GM12878 (cell line): Measurements from ENCODE around the gene GPBP1. TPM values are rescaled to one million over a fixed set of nuclear protein-coding genes. Genes with fewer than 3 reads are reported as not detected.

Experiments used
- ATAC-seq: fragments of 200-7000 bp; cut with Tn5 transposase; 3 replicates; pipeline ENCODE4 v1.9.1; 2020; ENCODE audit warnings: mild to moderate bottlenecking, moderate library complexity
- BruUV-seq: library from RNA; stranded (reverse); fragments of 400-500 nt; replicated peaks from 2 replicates; lab custom pipeline; 2021; lab: Mats Ljungman, UMichigan
- CTCF ChIA-PET: fragments of 300-600 bp; sonication (Branson Sonifier 250); formaldehyde crosslinking; extraction: SDS; loops from one replicate; lab custom pipeline; 2021; ENCODE audit warnings: inconsistent platforms; lab: Yijun Ruan, JAX
- POLR2A ChIA-PET: fragments of 350-600 bp; formaldehyde crosslinking; extraction: SDS; loops from one replicate; lab custom pipeline; 2021; ENCODE audit warnings: inconsistent platforms; lab: Charles Lee
- RAD21 ChIA-PET: fragments of 300-600 bp; sonication (Branson Sonifier 250); formaldehyde crosslinking; loops from one replicate; lab custom pipeline; 2023; ENCODE audit warnings: antibody characterized with exemption; ENCODE audit not compliant: unreplicated experiment; lab: Charles Lee
- SMC1A ChIA-PET: fragments of 300-600 bp; sonication (Branson Sonifier 250); formaldehyde crosslinking; loops from one replicate; lab custom pipeline; 2023; ENCODE audit not compliant: unreplicated experiment, uncharacterized antibody; lab: Charles Lee
- DNase-seq: peaks from one replicate; pipeline ENCODE4 v3.0.0-alpha.2; 2011; ENCODE audit warnings: low read depth, low spot score
- FAIRE-seq: peaks from 3 replicates; lab custom pipeline; 2011; peaks lifted over from hg19 to GRCh38; lab: Jason Lieb, UNC
- H2AFZ ChIP-seq: 2 replicates; pipeline ENCODE4 v1.6.0; 2011; ENCODE audit warnings: low read depth, low read length, control low read depth; ENCODE audit not compliant: control insufficient read depth
- H3K27ac ChIP-seq: 2 replicates; pipeline ENCODE4 v1.5.1; 2011; ENCODE audit warnings: control low read depth; ENCODE audit not compliant: control insufficient read depth, insufficient read depth
- H3K27me3 ChIP-seq, 2 experiments: replicated peaks in 1 of 2; 2 replicates each; pipeline versions ENCODE4 v1.6.0 to v1.6.1; 2011; ENCODE audit warnings: low read length in 1 of 2; ENCODE audit not compliant: control insufficient read depth in 2 of 2, insufficient read depth in 2 of 2
- H3K36me3 ChIP-seq, 2 experiments: 2 replicates each; pipeline ENCODE4 v1.5.1; 2011; ENCODE audit warnings: low read length in 1 of 2; ENCODE audit not compliant: control insufficient read depth in 2 of 2, insufficient read depth in 2 of 2
- H3K4me1 ChIP-seq: 2 replicates; pipeline ENCODE4 v1.6.1; 2011; ENCODE audit warnings: mild to moderate bottlenecking, low read length, moderate library complexity, mixed read lengths; ENCODE audit not compliant: control insufficient read depth, insufficient read depth
- H3K4me2 ChIP-seq: 2 replicates; pipeline ENCODE4 v1.6.0; 2011; ENCODE audit warnings: control low read depth; ENCODE audit not compliant: control insufficient read depth, insufficient read depth
- H3K4me3 ChIP-seq: fragments of 200-600 bp; sonication (generic); 2 replicates; pipeline ENCODE4 v1.5.1; 2016
- H3K79me2 ChIP-seq: 2 replicates; pipeline ENCODE4 v1.6.0; 2011; ENCODE audit warnings: low read length; ENCODE audit not compliant: control insufficient read depth, insufficient read depth
- H3K9ac ChIP-seq: 2 replicates; pipeline ENCODE4 v1.8.0; 2011; ENCODE audit warnings: low read length, control low read depth, mixed read lengths; ENCODE audit not compliant: control insufficient read depth, insufficient read depth
- H3K9me3 ChIP-seq: replicated peaks from 3 replicates; pipeline ENCODE4 v1.5.1; 2011; ENCODE audit warnings: mild to moderate bottlenecking, low read length; ENCODE audit not compliant: control insufficient read depth, insufficient read depth
- H4K20me1 ChIP-seq: 2 replicates; pipeline ENCODE4 v1.6.0; 2011; ENCODE audit not compliant: control insufficient read depth, insufficient read depth
- ATF7 ChIP-seq: fragments of 450-650 bp; IDR thresholded peaks from 2 replicates; pipeline ENCODE4 v1.6.1; 2016; ENCODE audit warnings: low read depth, mild to moderate bottlenecking
- BCL11A ChIP-seq: IDR thresholded peaks from 2 replicates; pipeline ENCODE4 v1.6.1; 2011; ENCODE audit warnings: low read depth, low read length
- CBFB ChIP-seq: IDR thresholded peaks from 2 replicates; pipeline ENCODE4 v1.6.1; 2016; ENCODE audit warnings: antibody characterized with exemption, low read depth
- CREB1 ChIP-seq: IDR thresholded peaks from 2 replicates; pipeline ENCODE4 v1.6.1; 2012; ENCODE audit warnings: low read depth, mild to moderate bottlenecking, inconsistent platforms
- ELK1 ChIP-seq: IDR thresholded peaks from 2 replicates; pipeline ENCODE4 v1.6.1; 2012; ENCODE audit warnings: low read depth, low read length, improper control_type of control experiment
- GATAD2B ChIP-seq: fragments of 450-650 bp; conservative IDR thresholded peaks from 2 replicates; pipeline ENCODE4 v1.6.1; 2017; ENCODE audit warnings: low read depth, mild to moderate bottlenecking, moderate library complexity
- IKZF2 ChIP-seq, 2 experiments: fragments of 450-650 bp; IDR thresholded peaks; 2 replicates each; pipeline ENCODE4 v1.6.1; 2017; ENCODE audit warnings: mild to moderate bottlenecking in 2 of 2, moderate library complexity in 2 of 2
- LARP7 ChIP-seq: fragments of 450-650 bp; IDR thresholded peaks from 2 replicates; pipeline ENCODE4 v1.6.1; 2017; ENCODE audit warnings: mild to moderate bottlenecking
- MTA3 ChIP-seq: IDR thresholded peaks from 2 replicates; pipeline ENCODE4 v1.6.1; 2012; ENCODE audit warnings: low read length, inconsistent platforms, borderline replicate concordance
- MXI1 ChIP-seq: fragments of 150-350 bp; IDR thresholded peaks from 2 replicates; pipeline ENCODE4 v1.6.1; 2011; ENCODE audit warnings: low read depth, mild to moderate bottlenecking, inconsistent platforms, low read length, improper control_type of control experiment
- NRF1 ChIP-seq: conservative IDR thresholded peaks from 2 replicates; pipeline ENCODE4 v1.6.1; 2011; ENCODE audit warnings: mild to moderate bottlenecking, low read depth, low read length, improper control_type of control experiment
- POLR2A ChIP-seq: IDR thresholded peaks from 2 replicates; pipeline ENCODE4 v1.6.1; 2011; ENCODE audit warnings: low read depth, mild to moderate bottlenecking, low read length
- RUNX3 ChIP-seq: IDR thresholded peaks from 2 replicates; pipeline ENCODE4 v1.6.1; 2012; ENCODE audit warnings: low read length, inconsistent platforms
- STAT1 ChIP-seq: fragments of 450-650 bp; conservative IDR thresholded peaks from 2 replicates; pipeline ENCODE4 v1.6.1; 2014; ENCODE audit warnings: antibody characterized with exemption, mild to moderate bottlenecking
- WGBS: methylation state at CpG from one replicate; pipeline ENCODE4 v1.1.6; 2016; ENCODE audit warnings: low lambda C conversion rate; ENCODE audit not compliant: insufficient replicate concordance, insufficient coverage; ENCODE audit errors: missing lambda C conversion rate; 5-methylcytosine and 5-hydroxymethylcytosine counted together
- in situ Hi-C: fragments of 300-500 bp; cut with MboI; formaldehyde crosslinking; loops from 9 replicates; pipeline ENCODE4 v1.14.3; 2018; ENCODE audit warnings: mixed read lengths
- intact Hi-C: fragments of 100-400 bp; cut with micrococcal nuclease; formaldehyde crosslinking; loops from one replicate; pipeline ENCODE4 v1.14.2; 2022; ENCODE audit not compliant: unreplicated experiment
- polyA plus RNA-seq, 11 experiments: library from polyadenylated mRNA; depleted of rRNA in 4 of 11; unstranded in 6 of 11; stranded (reverse) in 5 of 11; fragments of >200 nt; fragmentation: Nextera tagmentation in 4 of 11; fragmentation: Illumina TruSeq in 1 of 11; extraction: Ambion mirVana in 4 of 11; extraction: Trizol in 1 of 11; gene quantifications; 1 replicate in 1 of 11; 2 replicates in 10 of 11; pipeline versions ENCODE4 v1.2.1 to v1.2.3, GENCODE V29; 2011 to 2016; ENCODE audit warnings: inconsistent platforms in 2 of 11, missing spikeins in 2 of 11, low read depth in 1 of 11
- total RNA-seq, 4 experiments: library from RNA; depleted of rRNA in 3 of 4; stranded (reverse); fragments of >200 nt in 3 of 4; fragmentation: Illumina TruSeq in 1 of 4; extraction: Trizol in 1 of 4; gene quantifications; 2 replicates each; pipeline versions ENCODE4 v1.2.1 to v1.2.3, GENCODE V29; 2013 to 2021
- TF ChIP-seq, protein P1 (sequence below): fragments of 450-650 bp; IDR thresholded peaks from 2 replicates; pipeline ENCODE4 v1.6.1; 2014; ENCODE audit warnings: mild to moderate bottlenecking
- TF ChIP-seq, protein P2 (sequence below): fragments of 450-650 bp; IDR thresholded peaks from 2 replicates; pipeline ENCODE4 v1.6.1; 2018; ENCODE audit warnings: mild to moderate bottlenecking, low read depth, moderate library complexity; ENCODE audit not compliant: partially characterized antibody
- TF ChIP-seq, protein P3 (sequence below): fragments of 450-650 bp; IDR thresholded peaks from 2 replicates; pipeline ENCODE4 v1.6.1; 2016; ENCODE audit warnings: mild to moderate bottlenecking

The GPBP1 gene
- total and polyA plus RNA-seq, 10 of the 15 experiments (the other 5 are each of a cell fraction or from before 2014, with no cell fraction given): 27.0 to 96.2 (median 55.4) TPM

DNA sequence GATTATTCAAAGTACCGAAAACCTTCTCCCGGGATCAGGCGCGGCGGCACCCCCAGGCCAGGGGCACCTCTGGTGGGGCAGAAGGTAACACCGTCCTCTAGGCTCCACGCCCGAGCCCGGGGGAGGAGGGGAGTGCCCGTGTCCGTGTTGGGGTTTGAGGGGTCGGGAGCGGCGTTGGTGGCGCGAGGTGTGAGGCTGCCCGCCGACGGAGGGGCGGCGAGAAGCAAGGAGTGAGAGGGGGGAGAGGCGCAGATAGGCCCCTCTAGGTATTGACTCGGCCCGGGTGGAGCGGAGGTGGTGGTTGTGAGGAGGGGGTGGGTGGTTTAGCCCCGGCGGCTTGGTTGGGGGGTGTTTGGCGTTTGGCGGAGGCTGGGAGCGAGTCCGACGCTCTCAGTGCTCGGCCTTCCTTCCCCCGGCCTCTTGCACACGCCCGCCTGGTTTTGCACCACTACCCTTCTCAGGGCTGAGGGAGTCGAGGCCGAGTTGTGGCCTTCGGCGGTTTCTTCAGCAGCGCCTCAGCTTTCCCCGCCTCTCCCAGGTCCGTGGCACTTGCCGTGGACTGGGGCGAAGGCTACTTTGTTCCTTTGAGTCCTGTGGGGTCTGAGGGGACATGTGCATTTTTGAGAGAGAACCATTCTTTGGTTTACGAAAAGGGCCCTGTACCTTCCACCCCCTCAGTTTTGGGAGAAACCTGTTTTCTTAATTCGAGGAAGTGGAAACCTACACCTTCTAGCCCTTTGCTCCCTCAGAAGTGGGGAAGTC, 450 bp downstream of the GPBP1 start:
- peak; percentile 16 for ATAC-seq
- Histone ChIP-seq H3K9me3 (no peaks in the 10 kb centered on the region), H3K79me2 (peaks cover 58% of the 10 kb centered on the region), H3K4me3 (peak overlapping the region; percentile 87), H3K4me1 (no peaks in the 10 kb centered on the region), H4K20me1 (no peaks in the 10 kb centered on the region; the same call in none of the 2 replicates), H3K4me2 (peak overlapping the region; percentile 77), H2AFZ (peak overlapping the region; percentile 80), H3K27ac (peak overlapping the region; percentile 99), H3K27me3 (no peaks in the 10 kb centered on the region), H3K9ac (peak overlapping the region; percentile 99), H3K36me3 (no peaks in the 10 kb centered on the region; a peak in 1 of 4 replicates)
- in situ Hi-C loops (loop anchor here (10.0 kb wide), 1 partner anchor 1180 kb away; the partner anchor contains the start of gene IL6ST), intact Hi-C loops (no loop called here)
- DNase-seq: no peak
- WGBS: 1% methylated on average over 40 of the region's 47 CpGs
- no peak for FAIRE-seq
- POLR2A ChIA-PET: interaction anchor here (0.9 to 1.8 kb wide), 6 partner anchors 8 to 266 kb away, joined by 3 to 11 read pairs (median 4); partner anchors contain the start of gene SETD9
- SMC1A ChIA-PET: interaction anchor here (1.5 kb wide), 1 partner anchor 45 kb away, joined by 4 read pairs; no protein-coding TSS in a partner anchor
- BruUV-seq: no TSS peak
- RAD21 ChIA-PET: interaction anchor here (0.7 to 1.9 kb wide), 6 partner anchors 14 to 1672 kb away, joined by 4 to 20 read pairs (median 6); partner anchors contain the start of gene SETD9
- CTCF ChIA-PET: no interaction called here
- TF ChIP-seq CBFB (peak; percentile 12), NRF1 (no peak), MXI1 (peak; percentile 11; the same call in 1 of the 2 replicates), RUNX3 (peak; percentile 5; the same call in 1 of the 2 replicates), CREB1 (no peak; the same call in 1 of the 2 replicates), GATAD2B (0 out of 2 replicates have a peak, but pooled peaks have one; percentile 29), ELK1 (no peak), LARP7 (peak; percentile 55), STAT1 (peak; percentile 64; the same call in 1 of the 2 replicates), IKZF2 (IDR thresholded peaks at IDR 0.05) (no peak; a peak in 2 of 4 replicates), BCL11A (no peak), POLR2A (peak; percentile 86), MTA3 (no peak), ATF7 (no peak)
- TF ChIP-seq, protein P1, sequence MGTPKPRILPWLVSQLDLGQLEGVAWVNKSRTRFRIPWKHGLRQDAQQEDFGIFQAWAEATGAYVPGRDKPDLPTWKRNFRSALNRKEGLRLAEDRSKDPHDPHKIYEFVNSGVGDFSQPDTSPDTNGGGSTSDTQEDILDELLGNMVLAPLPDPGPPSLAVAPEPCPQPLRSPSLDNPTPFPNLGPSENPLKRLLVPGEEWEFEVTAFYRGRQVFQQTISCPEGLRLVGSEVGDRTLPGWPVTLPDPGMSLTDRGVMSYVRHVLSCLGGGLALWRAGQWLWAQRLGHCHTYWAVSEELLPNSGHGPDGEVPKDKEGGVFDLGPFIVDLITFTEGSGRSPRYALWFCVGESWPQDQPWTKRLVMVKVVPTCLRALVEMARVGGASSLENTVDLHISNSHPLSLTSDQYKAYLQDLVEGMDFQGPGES: no peak
- TF ChIP-seq, protein P2, sequence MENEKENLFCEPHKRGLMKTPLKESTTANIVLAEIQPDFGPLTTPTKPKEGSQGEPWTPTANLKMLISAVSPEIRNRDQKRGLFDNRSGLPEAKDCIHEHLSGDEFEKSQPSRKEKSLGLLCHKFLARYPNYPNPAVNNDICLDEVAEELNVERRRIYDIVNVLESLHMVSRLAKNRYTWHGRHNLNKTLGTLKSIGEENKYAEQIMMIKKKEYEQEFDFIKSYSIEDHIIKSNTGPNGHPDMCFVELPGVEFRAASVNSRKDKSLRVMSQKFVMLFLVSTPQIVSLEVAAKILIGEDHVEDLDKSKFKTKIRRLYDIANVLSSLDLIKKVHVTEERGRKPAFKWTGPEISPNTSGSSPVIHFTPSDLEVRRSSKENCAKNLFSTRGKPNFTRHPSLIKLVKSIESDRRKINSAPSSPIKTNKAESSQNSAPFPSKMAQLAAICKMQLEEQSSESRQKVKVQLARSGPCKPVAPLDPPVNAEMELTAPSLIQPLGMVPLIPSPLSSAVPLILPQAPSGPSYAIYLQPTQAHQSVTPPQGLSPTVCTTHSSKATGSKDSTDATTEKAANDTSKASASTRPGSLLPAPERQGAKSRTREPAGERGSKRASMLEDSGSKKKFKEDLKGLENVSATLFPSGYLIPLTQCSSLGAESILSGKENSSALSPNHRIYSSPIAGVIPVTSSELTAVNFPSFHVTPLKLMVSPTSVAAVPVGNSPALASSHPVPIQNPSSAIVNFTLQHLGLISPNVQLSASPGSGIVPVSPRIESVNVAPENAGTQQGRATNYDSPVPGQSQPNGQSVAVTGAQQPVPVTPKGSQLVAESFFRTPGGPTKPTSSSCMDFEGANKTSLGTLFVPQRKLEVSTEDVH: no peak
- TF ChIP-seq, protein P3, sequence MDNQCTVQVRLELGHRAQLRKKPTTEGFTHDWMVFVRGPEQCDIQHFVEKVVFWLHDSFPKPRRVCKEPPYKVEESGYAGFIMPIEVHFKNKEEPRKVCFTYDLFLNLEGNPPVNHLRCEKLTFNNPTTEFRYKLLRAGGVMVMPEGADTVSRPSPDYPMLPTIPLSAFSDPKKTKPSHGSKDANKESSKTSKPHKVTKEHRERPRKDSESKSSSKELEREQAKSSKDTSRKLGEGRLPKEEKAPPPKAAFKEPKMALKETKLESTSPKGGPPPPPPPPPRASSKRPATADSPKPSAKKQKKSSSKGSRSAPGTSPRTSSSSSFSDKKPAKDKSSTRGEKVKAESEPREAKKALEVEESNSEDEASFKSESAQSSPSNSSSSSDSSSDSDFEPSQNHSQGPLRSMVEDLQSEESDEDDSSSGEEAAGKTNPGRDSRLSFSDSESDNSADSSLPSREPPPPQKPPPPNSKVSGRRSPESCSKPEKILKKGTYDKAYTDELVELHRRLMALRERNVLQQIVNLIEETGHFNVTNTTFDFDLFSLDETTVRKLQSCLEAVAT: peak; percentile 93
